D341Med (cell line): ENCODE data around the gene MARCKS.

Experiments
- DNase-seq: peaks from one replicate; pipeline ENCODE4 v3.0.0; 2012; ENCODE audit warnings: low spot score

Gene MARCKS, protein sequence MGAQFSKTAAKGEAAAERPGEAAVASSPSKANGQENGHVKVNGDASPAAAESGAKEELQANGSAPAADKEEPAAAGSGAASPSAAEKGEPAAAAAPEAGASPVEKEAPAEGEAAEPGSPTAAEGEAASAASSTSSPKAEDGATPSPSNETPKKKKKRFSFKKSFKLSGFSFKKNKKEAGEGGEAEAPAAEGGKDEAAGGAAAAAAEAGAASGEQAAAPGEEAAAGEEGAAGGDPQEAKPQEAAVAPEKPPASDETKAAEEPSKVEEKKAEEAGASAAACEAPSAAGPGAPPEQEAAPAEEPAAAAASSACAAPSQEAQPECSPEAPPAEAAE

DNA sequence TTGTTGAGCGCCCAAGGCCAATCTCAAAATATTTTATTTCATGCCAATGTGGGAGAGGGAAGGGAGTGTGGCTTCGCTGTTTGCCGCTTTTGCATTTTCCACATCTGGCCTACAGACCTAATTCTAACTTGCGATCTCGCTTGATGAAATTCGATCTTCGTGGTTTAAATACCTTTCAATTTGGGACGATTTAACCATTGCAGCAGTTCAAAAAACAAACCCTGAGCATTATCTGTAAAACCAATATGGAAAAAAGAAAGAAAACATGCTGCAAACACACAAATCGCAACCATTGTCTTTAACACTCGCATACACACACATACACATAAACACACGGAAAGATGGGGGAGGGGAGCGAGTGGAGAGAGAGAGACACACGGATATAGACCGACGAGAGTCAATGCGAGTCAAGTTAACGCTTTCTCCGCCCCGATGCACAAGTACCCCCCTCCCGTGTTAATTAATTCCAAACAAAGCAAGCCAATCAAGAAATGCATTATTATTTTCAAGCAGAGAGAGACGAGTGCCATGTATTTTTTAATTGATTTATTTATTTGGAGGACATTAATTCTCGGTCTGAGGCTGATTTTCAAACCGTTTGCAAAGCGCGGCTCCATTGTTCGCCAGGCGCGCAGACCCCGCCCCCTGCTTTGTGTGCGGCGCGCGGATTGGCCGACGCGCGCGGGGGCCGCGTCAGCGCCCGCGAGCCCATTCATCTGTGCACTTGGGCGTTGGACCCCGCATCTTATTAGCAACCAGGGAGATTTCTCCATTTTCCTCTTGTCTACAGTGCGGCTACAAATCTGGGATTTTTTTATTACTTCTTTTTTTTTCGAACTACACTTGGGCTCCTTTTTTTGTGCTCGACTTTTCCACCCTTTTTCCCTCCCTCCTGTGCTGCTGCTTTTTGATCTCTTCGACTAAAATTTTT is at the start of gene MARCKS:
Gene MARCKS, plus strand, starts transcription at position 721 of the 931 bp plus-strand sequence. CDS start 401 bp downstream, outside the sequence.
- DNase-seq, result peak; percentile 88

DNA sequence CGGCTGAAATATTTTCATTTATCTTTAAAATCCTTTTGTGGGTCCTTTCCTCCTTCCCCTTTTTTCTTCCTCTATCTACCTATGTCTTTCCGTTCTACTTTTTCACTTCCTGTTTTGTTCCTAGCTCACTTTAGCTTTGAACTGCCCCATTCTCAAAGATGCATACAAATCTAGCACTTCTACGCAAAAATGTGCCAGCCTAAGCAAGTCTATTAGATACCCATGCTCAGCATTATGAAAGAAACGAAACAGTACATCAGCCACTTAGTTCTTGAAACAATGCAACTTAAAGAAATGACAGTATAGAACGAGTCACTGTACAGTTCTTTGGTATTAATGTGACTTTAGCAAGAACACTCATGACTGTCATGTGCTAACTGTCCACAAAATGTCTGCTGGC is 47.3 kb upstream of the MARCKS start:
- no peak for DNase-seq

DNA sequence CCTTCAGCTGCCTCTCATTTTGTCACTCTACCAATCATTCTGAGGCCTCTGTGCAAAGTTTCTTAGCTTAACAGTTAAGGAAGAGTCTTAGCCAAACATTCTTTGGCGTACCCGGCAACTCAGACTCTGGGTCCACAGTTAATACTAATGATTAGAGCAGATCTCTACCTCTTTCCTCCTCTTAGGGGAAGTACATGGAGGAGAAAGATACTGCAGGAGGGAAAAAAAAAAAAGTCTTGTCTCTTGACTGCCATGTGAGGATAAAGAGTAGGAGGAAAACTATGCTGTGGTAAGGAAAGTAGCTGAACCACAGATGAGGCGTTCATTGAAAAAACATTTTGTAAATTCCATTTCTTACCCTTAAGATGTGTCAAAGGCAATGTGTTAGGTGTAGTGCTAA is 44.0 kb upstream of the MARCKS start:
- DNase-seq, result no peak

DNA sequence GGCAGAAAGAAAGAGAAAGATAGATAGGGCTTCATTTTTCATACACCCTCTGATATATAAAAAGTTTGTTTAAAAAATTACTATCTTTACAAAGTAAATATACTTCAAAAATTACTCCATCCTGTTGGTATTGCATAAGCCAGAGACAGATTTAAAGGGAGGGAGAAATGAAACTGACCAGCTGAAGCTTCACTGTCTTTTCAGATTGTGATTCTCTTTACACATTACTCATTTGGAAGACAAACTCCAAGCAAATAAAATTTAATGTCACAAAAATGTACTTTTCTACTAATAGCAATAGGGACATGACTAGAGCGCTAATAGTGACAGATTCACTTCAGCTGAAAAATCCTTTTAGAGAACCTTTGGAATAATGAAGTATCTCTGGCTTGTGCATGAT is 38.6 kb upstream of the MARCKS start:
- DNase-seq, result no peak

DNA sequence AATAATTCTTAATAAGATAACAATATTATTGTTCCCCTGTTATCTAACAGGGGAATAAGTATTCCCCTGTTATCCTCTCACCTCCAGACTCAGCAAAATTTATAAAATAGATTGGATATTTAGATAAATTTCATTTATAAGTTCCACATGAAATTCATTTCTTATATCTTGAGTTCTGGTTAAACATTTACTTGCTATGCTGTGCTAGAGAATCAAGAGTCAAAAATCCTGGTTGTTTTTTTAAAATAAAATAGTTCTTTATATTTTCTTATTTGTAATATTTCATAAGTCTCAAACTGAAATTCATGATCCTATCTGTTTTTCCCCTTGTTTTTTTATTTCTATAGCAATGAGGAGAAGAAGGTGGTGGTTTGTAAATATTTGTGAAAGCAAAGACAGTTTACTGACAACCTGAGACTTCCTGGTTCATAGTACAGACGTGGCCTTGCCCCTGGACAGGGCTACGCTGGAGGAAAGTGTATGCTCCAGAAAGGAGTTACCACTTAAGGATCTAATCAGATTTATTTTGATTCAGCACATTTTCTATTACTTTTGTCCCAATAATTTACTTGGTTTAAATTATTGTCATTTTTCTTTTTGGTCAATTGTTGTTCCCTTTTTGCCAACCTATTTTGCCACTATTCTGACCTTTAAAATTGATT is 37.8 kb upstream of the MARCKS start:
- DNase-seq, result no peak

DNA sequence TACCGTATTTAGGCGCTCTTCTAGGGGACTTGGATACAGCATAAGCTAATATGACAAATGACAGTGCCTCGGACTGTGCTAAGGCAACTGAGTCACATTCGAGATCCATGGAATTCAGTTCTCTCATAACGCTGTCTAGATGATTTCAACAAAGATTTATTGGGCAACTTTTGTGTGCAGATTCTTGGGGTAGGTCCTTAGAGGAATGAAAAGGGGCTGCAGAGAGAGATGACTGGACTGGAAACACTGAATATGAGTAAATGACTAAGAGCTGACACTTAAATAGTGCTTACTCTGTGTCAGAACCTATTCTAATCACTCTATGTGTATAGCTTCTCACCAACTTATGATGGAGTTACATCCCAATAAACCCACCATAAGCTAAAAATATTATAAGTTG is 36.4 kb upstream of the MARCKS start:
- DNase-seq, result no peak

DNA sequence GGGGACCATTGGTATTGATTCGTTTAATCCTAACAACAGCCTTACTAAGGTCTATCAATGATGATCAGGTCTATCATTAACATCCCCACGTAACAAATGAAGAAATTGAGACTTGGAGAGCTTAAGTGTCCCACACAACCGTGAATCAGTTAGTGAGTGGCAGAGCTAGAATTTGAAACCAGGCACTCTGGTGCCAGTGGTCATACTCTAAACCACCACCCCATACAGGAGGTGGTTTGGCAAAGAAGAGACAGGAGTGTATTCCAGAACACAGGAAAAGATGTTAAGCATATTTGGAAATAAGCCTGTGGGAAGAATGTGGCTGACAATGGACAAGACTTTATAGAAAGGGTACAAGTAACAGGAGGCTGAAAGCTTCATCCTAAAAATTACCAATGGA is 35.7 kb upstream of the MARCKS start:
- no peak for DNase-seq

DNA sequence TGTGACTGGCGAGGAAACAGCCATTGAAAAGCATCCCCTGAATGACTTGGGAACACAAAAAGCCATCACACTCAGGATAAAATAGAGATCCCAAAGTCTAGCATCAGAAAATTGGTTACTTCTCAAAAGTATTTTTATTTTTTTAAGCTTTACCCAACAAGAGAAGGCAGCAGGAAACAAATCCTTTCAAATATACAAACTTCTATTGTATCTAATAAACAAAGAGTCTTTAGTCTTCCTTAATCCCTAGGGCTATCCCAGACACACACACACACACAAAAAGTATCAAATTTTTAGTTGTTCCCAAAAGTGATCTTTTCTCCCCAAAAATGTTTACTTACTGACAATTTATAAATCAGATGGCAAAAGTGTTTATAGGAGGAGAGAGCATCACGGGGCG is 33.2 kb upstream of the MARCKS start:
- no peak for DNase-seq

DNA sequence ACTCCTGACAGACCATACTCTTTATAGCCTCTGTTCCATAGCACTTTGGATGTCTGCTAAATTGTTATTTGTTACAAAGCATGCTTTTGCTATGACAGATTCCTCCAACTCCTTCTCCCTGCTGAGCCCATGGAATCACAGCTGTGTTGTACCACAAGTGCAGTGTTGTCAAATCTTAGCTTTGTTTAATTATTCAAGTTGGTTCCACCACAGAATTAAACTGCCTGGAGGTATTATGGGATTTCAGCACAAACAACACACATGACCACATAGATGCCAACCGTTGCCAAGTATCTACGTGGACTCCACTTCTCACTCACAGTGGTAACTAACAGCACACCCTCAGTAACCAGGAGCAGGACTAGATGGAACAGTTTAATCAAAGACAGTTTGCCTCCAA is 32.7 kb upstream of the MARCKS start:
- DNase-seq, result no peak

DNA sequence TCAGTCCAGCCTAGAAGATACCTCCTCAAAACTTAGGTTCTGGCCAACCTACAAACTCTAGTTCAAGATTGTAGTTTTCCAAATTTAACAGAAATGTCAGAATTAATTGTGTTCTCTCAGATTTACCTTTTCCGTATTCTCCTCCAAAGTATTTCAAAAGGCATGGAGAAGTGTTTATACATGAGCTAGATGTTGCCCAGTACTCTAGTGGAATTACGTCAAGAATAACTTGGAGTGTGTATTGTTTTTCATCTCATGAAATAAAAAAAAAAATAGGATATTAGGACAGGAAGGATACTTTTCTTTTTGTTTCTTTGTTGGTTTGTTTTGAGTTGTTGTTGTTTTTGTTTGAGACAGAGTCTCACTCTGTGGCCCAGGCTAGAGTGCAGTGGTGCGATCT is 32.3 kb upstream of the MARCKS start:
- no peak for DNase-seq

DNA sequence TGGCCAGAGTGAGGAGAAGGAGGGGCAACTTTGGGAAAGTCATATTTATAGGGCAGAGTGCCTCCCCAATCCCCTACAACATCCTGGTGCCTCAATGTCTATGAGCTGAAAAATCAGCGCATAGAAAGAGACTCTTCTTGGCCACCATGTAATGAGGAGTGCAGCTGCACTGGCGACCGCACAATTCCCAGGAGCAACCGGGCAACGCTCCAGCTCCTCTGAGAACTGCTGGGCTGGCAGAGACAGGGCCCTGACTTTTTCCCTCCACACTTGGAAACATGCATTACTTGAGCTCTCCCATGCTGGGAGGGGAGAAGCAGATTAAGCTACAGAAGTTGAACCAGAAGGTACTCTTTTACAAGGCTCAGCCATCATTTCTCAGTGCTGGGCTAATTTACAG is 31.4 kb upstream of the MARCKS start:
- DNase-seq, result peak; percentile 58

DNA sequence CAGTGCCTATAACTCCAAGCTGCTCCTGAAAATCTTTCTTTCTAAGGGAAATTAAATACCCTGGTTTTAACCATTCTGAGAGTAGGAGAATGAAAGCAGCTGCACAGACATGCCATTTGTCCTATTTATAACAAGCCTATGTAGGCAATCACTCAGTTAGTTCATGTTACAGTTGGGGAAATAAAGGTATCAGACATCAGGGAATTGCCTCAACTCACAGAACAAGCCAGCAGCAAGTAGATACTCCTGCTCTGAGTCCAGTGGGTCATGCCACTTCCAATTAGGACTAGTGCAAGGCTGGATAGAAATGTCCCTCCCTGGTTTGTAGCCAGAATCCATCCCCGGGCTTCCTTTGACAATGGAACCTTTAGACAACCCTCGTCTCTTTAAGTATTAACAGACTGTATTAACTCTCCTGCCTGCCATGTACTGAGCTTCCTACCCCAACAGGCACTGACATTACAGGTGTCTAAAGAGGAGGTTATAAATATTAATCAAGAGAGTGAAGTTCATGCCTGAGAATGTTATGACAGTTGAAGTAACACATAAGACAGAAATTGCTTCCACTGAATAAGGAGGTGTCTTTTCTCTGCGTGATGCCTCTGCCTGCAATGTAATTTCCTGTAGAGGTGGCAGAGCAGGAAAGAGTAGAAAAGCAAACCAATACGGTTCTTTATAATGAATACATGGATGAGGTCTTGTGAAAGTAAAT is 28.0 kb upstream of the MARCKS start:
- DNase-seq, result no peak

DNA sequence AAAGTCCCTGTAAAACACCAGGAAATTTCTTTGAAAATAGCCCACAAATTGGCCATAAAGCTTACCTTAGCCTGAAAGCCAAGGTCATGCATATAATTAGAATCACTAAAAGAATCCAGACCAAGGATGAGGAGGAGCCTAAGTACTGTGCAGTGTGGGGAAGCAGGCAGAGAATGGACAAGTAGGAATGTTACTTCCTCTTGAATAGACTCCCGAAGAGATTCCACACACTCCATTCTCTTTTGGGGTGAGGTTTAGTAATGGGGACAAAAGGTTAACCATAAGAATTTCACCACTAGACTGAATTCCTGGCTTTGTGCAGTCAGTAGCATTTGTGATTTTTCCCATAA is 27.5 kb upstream of the MARCKS start:
- DNase-seq, result no peak

DNA sequence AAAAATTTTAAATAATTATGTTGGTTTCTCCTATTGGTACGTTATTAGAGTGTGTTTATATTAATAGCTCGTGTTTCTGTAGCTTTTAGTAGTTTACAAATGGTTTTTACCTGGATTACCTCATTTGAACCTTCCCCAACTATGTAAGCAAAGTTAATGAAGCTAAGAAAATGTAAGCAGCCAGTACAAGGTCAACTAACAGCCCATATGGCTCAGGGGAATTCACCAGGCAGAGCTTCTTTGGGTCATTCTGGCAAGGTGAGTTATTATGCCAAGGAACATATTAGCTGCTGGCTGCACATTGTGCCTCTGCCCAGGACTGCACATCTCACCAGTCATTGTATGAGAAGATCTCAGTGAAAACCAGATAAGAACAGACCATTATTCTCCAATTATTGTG is 27.0 kb upstream of the MARCKS start:
- no peak for DNase-seq

DNA sequence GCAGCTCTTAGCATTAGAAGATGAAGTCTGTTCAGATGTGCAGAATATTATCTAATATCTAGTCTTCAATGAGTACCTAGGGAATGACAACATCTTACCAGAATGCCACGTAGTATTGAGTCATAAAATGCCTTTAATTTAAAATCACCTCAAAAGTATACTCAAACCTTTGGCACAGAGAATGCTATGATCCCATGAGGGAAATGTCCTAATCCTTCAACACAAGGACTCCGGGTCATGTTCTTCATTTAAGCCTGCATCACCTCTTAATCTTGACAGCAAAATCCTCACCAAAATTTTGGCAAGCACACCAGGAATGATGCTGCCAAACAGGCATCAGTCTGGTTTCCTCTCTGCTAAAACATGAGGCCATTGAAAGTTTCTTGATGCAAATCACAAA is 23.6 kb upstream of the MARCKS start:
- no peak for DNase-seq

DNA sequence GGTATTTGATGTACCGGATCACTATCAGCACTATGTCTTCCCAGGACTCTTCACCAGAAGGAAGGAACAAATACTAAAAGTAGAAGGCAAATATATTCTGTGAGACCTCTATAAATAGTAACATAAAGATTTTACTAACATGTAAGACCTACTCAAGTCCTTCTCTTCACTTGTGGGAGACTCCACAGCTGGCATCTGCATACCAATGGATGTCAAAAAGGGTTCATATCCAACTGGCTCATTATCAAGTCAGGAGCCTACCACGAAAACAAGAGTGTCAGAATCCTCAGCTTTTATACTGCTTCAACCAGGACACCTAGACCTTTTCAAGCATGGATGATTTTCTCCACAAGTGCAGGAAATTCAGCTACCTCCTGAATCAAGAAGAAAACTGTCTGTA is 20.0 kb upstream of the MARCKS start:
- DNase-seq, result no peak

DNA sequence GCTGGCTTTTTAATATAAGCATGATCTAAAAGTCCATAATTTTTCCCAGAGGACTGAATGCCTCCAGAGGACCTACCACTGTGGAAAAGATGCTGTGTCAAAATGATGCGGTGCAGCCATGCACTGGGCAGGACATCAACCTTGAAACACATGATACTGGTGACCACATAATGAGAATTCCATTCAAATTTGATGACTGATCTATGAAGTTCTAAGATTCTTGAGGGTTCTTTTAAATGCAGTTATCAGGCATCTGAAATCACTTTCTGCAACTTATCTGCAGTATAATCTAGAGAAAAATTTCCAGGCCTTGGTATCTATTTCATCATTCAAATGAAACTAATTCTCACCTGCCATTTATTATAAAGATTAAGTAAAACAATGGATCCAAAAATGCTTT is 15.0 kb upstream of the MARCKS start:
- DNase-seq, result no peak

DNA sequence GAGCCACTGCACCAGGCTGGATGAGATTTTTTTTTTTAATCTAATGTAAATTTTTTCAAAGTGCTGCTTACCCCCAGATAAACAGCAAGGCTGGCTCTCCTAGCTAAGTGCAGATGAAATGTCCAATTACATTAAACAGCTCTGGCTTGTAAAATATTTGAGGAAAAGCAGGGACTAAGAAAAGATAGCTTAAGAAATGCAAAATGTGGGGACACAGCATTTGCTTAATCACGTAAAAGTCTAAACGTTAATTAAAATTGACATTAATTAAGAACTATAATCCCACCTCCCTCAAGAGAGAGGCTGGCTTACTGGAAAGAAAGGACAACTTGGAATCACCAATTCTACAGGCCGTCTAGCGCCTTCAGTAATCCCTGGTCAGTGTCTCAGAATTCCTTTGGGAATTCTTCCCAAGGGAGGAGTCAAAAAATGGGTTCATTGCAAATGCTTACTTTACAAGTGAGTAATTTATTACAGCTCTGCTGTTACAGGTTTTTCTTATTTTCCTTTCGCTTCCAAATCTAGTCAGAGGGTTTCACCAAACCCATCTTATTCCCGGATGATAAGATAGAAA is 13.6 kb upstream of the MARCKS start:
- DNase-seq, result no peak

DNA sequence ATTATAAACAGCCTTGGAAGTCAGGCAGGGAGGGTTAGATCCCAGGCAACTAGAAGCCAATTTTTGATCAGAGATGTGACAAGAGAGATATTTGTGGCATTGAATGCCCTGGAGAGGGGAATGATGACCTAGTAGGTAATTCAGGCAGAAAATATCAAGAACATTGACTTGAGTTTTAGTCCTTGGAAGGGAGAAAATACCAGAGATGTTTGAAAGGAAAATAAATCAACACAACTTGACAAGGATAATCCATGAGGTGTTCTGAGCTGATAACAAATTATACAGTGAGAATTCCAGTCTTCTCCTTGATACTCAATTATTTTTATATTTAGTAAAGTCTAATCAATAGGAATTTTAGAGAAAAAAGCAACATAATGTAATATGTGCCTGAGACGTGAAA is 10.6 kb upstream of the MARCKS start:
- DNase-seq, result no peak

DNA sequence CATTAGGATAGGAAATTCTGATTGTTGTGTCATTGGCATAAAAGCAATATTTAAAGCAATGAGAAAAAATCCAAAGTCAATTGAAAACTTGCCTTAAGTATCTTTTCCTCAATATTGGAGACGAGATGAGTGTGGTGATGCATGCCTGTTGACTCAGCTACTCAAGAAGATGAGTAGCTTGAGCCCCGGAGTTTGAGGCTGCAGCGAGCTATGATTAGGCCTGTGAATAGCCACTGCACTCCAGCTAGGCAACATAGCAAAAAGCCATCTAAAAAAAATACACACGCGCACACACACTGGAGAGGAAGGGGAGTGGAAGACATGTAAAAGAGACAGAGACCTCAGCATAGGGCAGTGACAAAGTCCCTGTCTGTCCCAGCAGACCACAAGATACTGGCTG is 9.7 kb upstream of the MARCKS start:
- DNase-seq, result no peak

DNA sequence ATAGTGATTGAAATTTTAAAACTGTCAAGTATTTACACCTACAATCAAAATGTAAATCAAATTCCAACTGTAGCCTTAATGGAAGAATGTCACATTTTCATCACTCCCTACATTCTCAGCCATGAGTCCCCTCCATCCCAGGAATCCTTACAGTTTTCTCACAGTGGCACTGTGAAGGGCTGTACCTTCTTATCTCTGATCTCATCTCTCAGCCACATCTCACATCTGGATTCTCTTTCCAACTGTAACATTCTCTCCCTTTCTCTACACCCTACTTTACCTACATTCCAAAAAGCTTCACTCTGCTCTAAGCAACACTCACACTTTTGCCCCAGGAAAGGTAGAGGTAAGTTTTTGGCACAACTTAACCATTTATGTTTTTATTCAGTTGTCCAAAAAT is 8.9 kb upstream of the MARCKS start:
- no peak for DNase-seq

DNA sequence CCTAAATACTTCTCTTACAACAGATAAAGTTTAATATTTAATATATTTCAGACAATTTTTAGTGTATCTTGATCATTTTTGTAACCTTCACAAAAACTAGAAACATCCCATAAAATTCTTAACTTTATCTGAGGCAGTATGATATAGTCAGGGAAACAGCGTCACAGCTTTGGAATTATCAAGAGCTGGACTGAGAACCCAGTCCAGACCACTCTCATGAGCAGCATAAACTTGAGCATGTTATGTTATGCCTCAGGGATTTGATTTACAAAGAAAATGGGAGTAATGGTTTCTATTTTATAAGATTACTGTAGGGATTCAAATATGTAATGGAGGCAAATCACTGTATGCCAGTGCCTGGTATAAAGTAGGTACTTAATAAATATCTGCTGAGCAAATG is 8.3 kb upstream of the MARCKS start:
- no peak for DNase-seq
